ENCODE results near the gene ATOSA. TPM values are rescaled to one million over a fixed set of nuclear protein-coding genes. Genes with fewer than 3 reads are reported as not detected.

Gene ATOSA
- total and polyA plus RNA-seq, 4 donors, result 12.8 to 77.8 (median 26.1) TPM

DNA sequence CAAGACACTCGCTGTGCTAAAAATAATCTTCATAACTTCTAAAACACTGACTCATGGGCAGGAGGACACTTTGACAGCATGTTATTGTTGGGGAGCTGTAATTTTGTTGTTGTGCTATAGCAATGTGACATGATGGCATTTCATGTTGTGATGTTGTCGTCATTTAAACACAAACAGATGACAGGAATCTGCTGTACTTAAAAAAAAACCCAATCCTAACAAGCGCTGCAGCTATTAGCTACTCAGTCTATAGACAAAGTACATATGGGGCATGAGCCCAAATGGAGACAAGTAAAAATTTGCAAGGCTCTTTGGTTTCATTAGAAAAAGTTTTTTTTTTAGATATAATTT lies 828 bp upstream of the ATOSA start:
- Histone ChIP-seq H3K36me3 (ENCODE audit: control insufficient read depth in 4 of 4, insufficient read depth in 3 of 4, low read depth in 1 of 4, low read length in 3 of 4) (peaks cover 0 to 5% (median 1%) of the 10 kb centered on the region in 4 donors), H3K27ac (ENCODE audit: low read depth in 1 of 2, low read length in 2 of 2) (peak overlapping the region in 1 of 2 donors; percentile 100), H3K9ac (ENCODE audit: low read depth in 1 of 2, low read length in 2 of 2) (no peak overlapping the region), H3K4me1 (ENCODE audit: control insufficient read depth in 4 of 4, insufficient read depth in 4 of 4, low read length in 3 of 4) (peaks cover 3 to 26% (median 18%) of the 10 kb centered on the region in 4 donors), H3K9me3 (ENCODE audit: control insufficient read depth in 4 of 4, low read length in 3 of 4) (no peaks in the 10 kb centered on the region), H3K27me3 (ENCODE audit: control insufficient read depth in 4 of 4, insufficient read depth in 4 of 4, low read length in 3 of 4) (no peaks in the 10 kb centered on the region), H3K4me3 (ENCODE audit: low read depth in 1 of 3, low read length in 3 of 3) (peak overlapping the region in 1 of 3 donors; percentile 97)
- no peak for DNase-seq (ENCODE audit: low spot score)
- no peak for TF ChIP-seq EGR1 (IDR thresholded peaks at IDR 0.05; ENCODE audit: low read depth in 2 of 2)
- no peak for TF ChIP-seq HNF4G (IDR thresholded peaks at IDR 0.05)
- no peak for TF ChIP-seq CTCF (IDR thresholded peaks at IDR 0.05; ENCODE audit: low read depth, low read length, missing input control)
- no peak for TF ChIP-seq YY1 (IDR thresholded peaks at IDR 0.05)
- no peak for TF ChIP-seq SP1 (IDR thresholded peaks at IDR 0.05)
- TF ChIP-seq GABPA (IDR thresholded peaks at IDR 0.05 in 1 of 2, conservative IDR thresholded peaks at IDR 0.05 in 1 of 2), result no peak
- TF ChIP-seq JUND (IDR thresholded peaks at IDR 0.05), result no peak
- whole genome bisulfite sequencing, result 70% methylated on average over 3 of the region's 3 CpGs

DNA sequence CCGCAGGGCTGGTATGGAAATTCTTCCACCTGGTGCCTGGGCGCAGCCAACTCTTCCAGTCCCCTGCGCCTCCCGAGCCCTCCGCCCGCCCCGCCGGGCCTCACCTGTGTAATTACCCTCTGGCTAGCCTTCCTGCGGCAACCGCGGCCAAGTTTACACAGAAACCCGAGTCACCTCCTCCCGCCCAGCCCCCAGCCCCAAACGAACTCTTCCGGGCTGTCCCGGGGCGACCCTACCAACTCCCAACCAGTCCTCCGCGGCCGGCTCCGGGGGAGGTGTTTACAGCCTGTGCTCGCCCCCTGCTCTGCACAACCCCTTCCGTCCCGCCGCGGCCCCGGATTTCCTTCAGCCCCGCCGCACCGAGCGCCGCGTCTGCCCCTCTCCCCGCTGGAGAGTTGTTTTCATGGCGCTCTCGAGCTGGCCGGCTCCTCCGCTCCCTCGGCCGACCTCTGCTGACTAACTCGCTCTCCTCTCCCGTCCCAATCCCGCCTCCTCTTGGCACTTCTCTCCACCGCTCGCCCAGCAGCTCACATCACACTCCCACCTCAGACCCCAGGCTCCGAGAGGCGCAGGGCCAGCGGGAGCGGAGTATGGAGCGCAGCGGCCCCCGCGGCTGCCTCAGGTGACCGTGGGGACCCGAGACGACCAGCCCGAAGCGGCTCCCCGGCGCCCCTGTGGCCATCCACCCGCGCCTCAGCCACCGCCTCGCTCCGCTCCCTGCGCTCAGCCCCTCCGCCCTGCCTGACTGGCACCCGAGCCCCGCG lies 538 bp downstream of the ATOSA start:
- no peak for TF ChIP-seq ZBTB33 (IDR thresholded peaks at IDR 0.05)
- peak; percentile 9 to 22 for TF ChIP-seq JUND (IDR thresholded peaks at IDR 0.05)
- TF ChIP-seq, protein P1, sequence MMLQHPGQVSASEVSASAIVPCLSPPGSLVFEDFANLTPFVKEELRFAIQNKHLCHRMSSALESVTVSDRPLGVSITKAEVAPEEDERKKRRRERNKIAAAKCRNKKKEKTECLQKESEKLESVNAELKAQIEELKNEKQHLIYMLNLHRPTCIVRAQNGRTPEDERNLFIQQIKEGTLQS (IDR thresholded peaks at IDR 0.05), result no peak
- TF ChIP-seq REST (IDR thresholded peaks at IDR 0.05), result no peak
- TF ChIP-seq YY1 (IDR thresholded peaks at IDR 0.05), result peak; percentile 60
- TF ChIP-seq, protein P2, sequence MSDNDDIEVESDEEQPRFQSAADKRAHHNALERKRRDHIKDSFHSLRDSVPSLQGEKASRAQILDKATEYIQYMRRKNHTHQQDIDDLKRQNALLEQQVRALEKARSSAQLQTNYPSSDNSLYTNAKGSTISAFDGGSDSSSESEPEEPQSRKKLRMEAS (IDR thresholded peaks at IDR 0.05), result no peak
- peak; percentile 51 for TF ChIP-seq TAF1 (conservative IDR thresholded peaks at IDR 0.05)
- peak; percentile 44 for TF ChIP-seq SP1 (IDR thresholded peaks at IDR 0.05)
- no peak for TF ChIP-seq HNF4G (IDR thresholded peaks at IDR 0.05)
- no peak for TF ChIP-seq NR2F2 (IDR thresholded peaks at IDR 0.05)
- TF ChIP-seq CTCF (IDR thresholded peaks at IDR 0.05; ENCODE audit: low read depth, low read length, missing input control), result no peak
- TF ChIP-seq EGR1 (IDR thresholded peaks at IDR 0.05; ENCODE audit: low read depth in 2 of 2), result no peak
- TF ChIP-seq GABPA (IDR thresholded peaks at IDR 0.05 in 1 of 2, conservative IDR thresholded peaks at IDR 0.05 in 1 of 2), result peak in 1 of 2 donors; percentile 49
- no peak for TF ChIP-seq FOXA1 (IDR thresholded peaks at IDR 0.05)
- TF ChIP-seq HNF4A (conservative IDR thresholded peaks at IDR 0.05), result no peak
- TF ChIP-seq FOXA2 (IDR thresholded peaks at IDR 0.05), result peak; percentile 52
- peak; percentile 67 to 90 for TF ChIP-seq RXRA (IDR thresholded peaks at IDR 0.05)
- no peak for TF ChIP-seq RAD21 (IDR thresholded peaks at IDR 0.05)
- DNase-seq (ENCODE audit: low spot score), result peak; percentile 79
- H3K27ac ChIP-seq (ENCODE audit: low read depth in 1 of 2, low read length in 2 of 2), result peak overlapping the region; percentile 96 to 100
- H3K36me3 ChIP-seq (ENCODE audit: control insufficient read depth in 4 of 4, insufficient read depth in 3 of 4, low read depth in 1 of 4, low read length in 3 of 4), result peaks cover 0 to 7% (median 1%) of the 10 kb centered on the region in 4 donors
- H3K27me3 ChIP-seq (ENCODE audit: control insufficient read depth in 4 of 4, insufficient read depth in 4 of 4, low read length in 3 of 4), result no peaks in the 10 kb centered on the region
- H3K4me1 ChIP-seq (ENCODE audit: control insufficient read depth in 4 of 4, insufficient read depth in 4 of 4, low read length in 3 of 4), result peaks cover 3 to 26% (median 18%) of the 10 kb centered on the region in 4 donors
- under 1% methylated on average over 70 of the region's 70 CpGs for WGBS
- no peaks in the 10 kb centered on the region for H3K9me3 ChIP-seq (ENCODE audit: control insufficient read depth in 4 of 4, low read length in 3 of 4)
- peak overlapping the region; percentile 89 to 93 for H3K9ac ChIP-seq (ENCODE audit: low read depth in 1 of 2, low read length in 2 of 2)
- H3K4me3 ChIP-seq (ENCODE audit: low read depth in 1 of 3, low read length in 3 of 3), result peak overlapping the region; percentile 76 to 97 (median 80)

All from liver (tissue), 9 donors.